ENCODE data around the gene TBC1D8B. TPM values are rescaled to one million over a fixed set of nuclear protein-coding genes. Genes with fewer than 3 reads are reported as not detected.

TBC1D8B gene
- total RNA-seq, 4 donors from 2014 or later: 3.7 to 13.5 (median 7.1) TPM

- no peak for TF ChIP-seq EP300 (IDR thresholded peaks at IDR 0.05; ENCODE audit: low read depth)
- no peak for TF ChIP-seq POLR2A (IDR thresholded peaks at IDR 0.05)
- no peak for TF ChIP-seq CTCF (IDR thresholded peaks at IDR 0.05)
- no peak for TF ChIP-seq POLR2AphosphoS5 (IDR thresholded peaks at IDR 0.05)
- H3K27ac ChIP-seq: no peak overlapping the region
- no peak overlapping the region for H3K4me3 ChIP-seq
- H3K36me3 ChIP-seq: no peaks in the 10 kb centered on the region
- DNase-seq: no peak
- H3K9me3 ChIP-seq: no peaks in the 10 kb centered on the region
- no peaks in the 10 kb centered on the region for H3K4me1 ChIP-seq
- WGBS, 2 donors (ENCODE audit: low coverage in 1 of 2): 54 to 63% methylated on average over 2 of the region's 2 CpGs
- no peaks in the 10 kb centered on the region for H3K27me3 ChIP-seq
- in situ Hi-C loops (cut with MboI; ENCODE audit: low pct_ligation_motif_present in 1 of 4, low pct_unique_long_range_greater_than_20kb in 1 of 4, low sequenced_read_pairs in 3 of 4): no loop called here
- intact Hi-C loops (cut with DNase I; ENCODE audit: low total_unique reads): no loop called here
Measured at GRCh38 chrX:106899276-106899675, 96.8 kb downstream of the TBC1D8B start.

GRCh38 chrX:106899841-106900240 lies 97.4 kb downstream of the TBC1D8B start:
- DNase-seq: no peak
- WGBS, 2 donors (ENCODE audit: low coverage in 1 of 2): 80% methylated on average over 1 of the region's 1 CpG; no CpG with 5 or more reads in 1 of the 2 donors
- H3K4me1 ChIP-seq: no peaks in the 10 kb centered on the region
- intact Hi-C loops (cut with DNase I; ENCODE audit: low total_unique reads) (no loop called here), in situ Hi-C loops (cut with MboI; ENCODE audit: low pct_ligation_motif_present in 1 of 4, low pct_unique_long_range_greater_than_20kb in 1 of 4, low sequenced_read_pairs in 3 of 4) (no loop called here)
- H3K9me3 ChIP-seq: no peaks in the 10 kb centered on the region
- H3K36me3 ChIP-seq: no peaks in the 10 kb centered on the region
- no peak overlapping the region for H3K27ac ChIP-seq
- no peak overlapping the region for H3K4me3 ChIP-seq
- no peak for TF ChIP-seq POLR2AphosphoS5 (IDR thresholded peaks at IDR 0.05)
- TF ChIP-seq CTCF (IDR thresholded peaks at IDR 0.05): no peak
- no peak for TF ChIP-seq POLR2A (IDR thresholded peaks at IDR 0.05)
- no peak for TF ChIP-seq EP300 (IDR thresholded peaks at IDR 0.05; ENCODE audit: low read depth)
- no peaks in the 10 kb centered on the region for H3K27me3 ChIP-seq

GRCh38 chrX:106901341-106901740 lies 98.9 kb downstream of the TBC1D8B start:
- Histone ChIP-seq H3K4me1 (peaks cover 0 to 6% (median 0%) of the 10 kb centered on the region in 4 donors), H3K4me3 (no peak overlapping the region), H3K36me3 (no peaks in the 10 kb centered on the region), H3K27me3 (no peaks in the 10 kb centered on the region), H3K9me3 (no peaks in the 10 kb centered on the region), H3K27ac (no peak overlapping the region)
- DNase-seq: no peak
- intact Hi-C loops (cut with DNase I; ENCODE audit: low total_unique reads) (no loop called here), in situ Hi-C loops (cut with MboI; ENCODE audit: low pct_ligation_motif_present in 1 of 4, low pct_unique_long_range_greater_than_20kb in 1 of 4, low sequenced_read_pairs in 3 of 4) (no loop called here)
- no peak for TF ChIP-seq POLR2A (IDR thresholded peaks at IDR 0.05)
- TF ChIP-seq EP300 (IDR thresholded peaks at IDR 0.05; ENCODE audit: low read depth): no peak
- TF ChIP-seq POLR2AphosphoS5 (IDR thresholded peaks at IDR 0.05): no peak
- TF ChIP-seq CTCF (IDR thresholded peaks at IDR 0.05): no peak
- 65% methylated on average over 3 of the region's 3 CpGs; no CpG with 5 or more reads in 1 of the 2 donors for WGBS, 2 donors (ENCODE audit: low coverage in 1 of 2)

- Histone ChIP-seq H3K4me3 (no peak overlapping the region), H3K27ac (no peak overlapping the region), H3K9me3 (no peaks in the 10 kb centered on the region), H3K36me3 (no peaks in the 10 kb centered on the region), H3K4me1 (peaks cover 0 to 6% (median 0%) of the 10 kb centered on the region in 4 donors), H3K27me3 (no peaks in the 10 kb centered on the region)
- intact Hi-C loops (cut with DNase I; ENCODE audit: low total_unique reads) (no loop called here), in situ Hi-C loops (cut with MboI; ENCODE audit: low pct_ligation_motif_present in 1 of 4, low pct_unique_long_range_greater_than_20kb in 1 of 4, low sequenced_read_pairs in 3 of 4) (no loop called here)
- no peak for DNase-seq
- no peak for TF ChIP-seq POLR2AphosphoS5 (IDR thresholded peaks at IDR 0.05)
- no peak for TF ChIP-seq EP300 (IDR thresholded peaks at IDR 0.05; ENCODE audit: low read depth)
- WGBS, 2 donors (ENCODE audit: low coverage in 1 of 2): 65% methylated on average over 4 of the region's 4 CpGs; no CpG with 5 or more reads in 1 of the 2 donors
Measured at GRCh38 chrX:106901781-106902219, 99.3 kb downstream of the TBC1D8B start.

- in situ Hi-C loops (cut with MboI; ENCODE audit: low pct_ligation_motif_present in 1 of 4, low pct_unique_long_range_greater_than_20kb in 1 of 4, low sequenced_read_pairs in 3 of 4) (no loop called here), intact Hi-C loops (cut with DNase I; ENCODE audit: low total_unique reads) (no loop called here)
- DNase-seq: no peak
- H3K4me1 ChIP-seq: peaks cover 0 to 6% (median 0%) of the 10 kb centered on the region in 4 donors
- no peaks in the 10 kb centered on the region for H3K27me3 ChIP-seq
- H3K27ac ChIP-seq: no peak overlapping the region
- 85% methylated on average over 2 of the region's 2 CpGs; no CpG with 5 or more reads in 1 of the 2 donors for WGBS, 2 donors (ENCODE audit: low coverage in 1 of 2)
- TF ChIP-seq CTCF (IDR thresholded peaks at IDR 0.05) (no peak), POLR2AphosphoS5 (IDR thresholded peaks at IDR 0.05) (no peak)
- no peaks in the 10 kb centered on the region for H3K9me3 ChIP-seq
- no peak overlapping the region for H3K4me3 ChIP-seq
- no peaks in the 10 kb centered on the region for H3K36me3 ChIP-seq
Measured at GRCh38 chrX:106902684-106903083, 100.2 kb downstream of the TBC1D8B start.
